ENCODE measurements around the gene ST6GALNAC4. TPM values are rescaled to one million over a fixed set of nuclear protein-coding genes. Genes with fewer than 3 reads are reported as not detected.

The ST6GALNAC4 gene
- total and polyA plus RNA-seq, 10 of the 15 experiments (the other 5 are each of a cell fraction or from before 2014, with no cell fraction given) = 4.2 to 63.2 (median 35.2) TPM

GRCh38 chr9:127913682-127914081, 3.2 kb downstream of the ST6GALNAC4 start:
- WGBS (ENCODE audit: insufficient coverage, insufficient replicate concordance, low lambda C conversion rate, missing lambda C conversion rate) = 100% methylated on average over 11 of the region's 11 CpGs
- Histone ChIP-seq H4K20me1 (ENCODE audit: control insufficient read depth, insufficient read depth) (no peaks in the 10 kb centered on the region), H3K4me2 (ENCODE audit: control insufficient read depth, insufficient read depth) (no peak overlapping the region), H3K27ac (ENCODE audit: control insufficient read depth, insufficient read depth) (no peak overlapping the region), H3K9ac (ENCODE audit: control insufficient read depth, insufficient read depth, low read length) (no peak overlapping the region), H3K79me2 (ENCODE audit: control insufficient read depth, insufficient read depth, low read length) (peaks cover 39% of the 10 kb centered on the region), H3K27me3 (replicated peaks in 1 of 2; ENCODE audit: control insufficient read depth in 2 of 2, insufficient read depth in 2 of 2, low read length in 1 of 2) (no peaks in the 10 kb centered on the region), H2AFZ (ENCODE audit: control insufficient read depth, low read depth, low read length) (no peak overlapping the region), H3K9me3 (replicated peaks; ENCODE audit: control insufficient read depth, insufficient read depth, low read length) (no peaks in the 10 kb centered on the region), H3K4me3 (no peak overlapping the region), H3K36me3 (ENCODE audit: control insufficient read depth in 2 of 2, insufficient read depth in 2 of 2, low read length in 1 of 2) (peaks cover 10 to 17% of the 10 kb centered on the region in 2 experiments; a peak in 2 of 4 replicates), H3K4me1 (ENCODE audit: control insufficient read depth, insufficient read depth, low read length) (peaks cover 51% of the 10 kb centered on the region)
- DNase-seq (ENCODE audit: low read depth, low spot score) (no peak), ATAC-seq (no peak), FAIRE-seq (no peak)
- POLR2A ChIA-PET = interaction anchor here (6.9 kb wide), 1 partner anchor 11 kb away, joined by 166 read pairs; the partner anchor contains the start of gene ST6GALNAC6
- intact Hi-C loops (cut with micrococcal nuclease; ENCODE audit: unreplicated experiment) = no loop called here
- TF ChIP-seq SKIL (IDR thresholded peaks at IDR 0.05; ENCODE audit: low read depth, poor library complexity, severe bottlenecking) (no peak), DPF2 (IDR thresholded peaks at IDR 0.05) (no peak), PRDM15 (CRISPR knock-in tag; IDR thresholded peaks at IDR 0.05) (no peak), YBX1 (IDR thresholded peaks at IDR 0.05) (no peak), SMAD5 (IDR thresholded peaks at IDR 0.05; ENCODE audit: low read depth) (no peak), MYC (IDR thresholded peaks at IDR 0.05; ENCODE audit: insufficient read depth, insufficient read length, insufficient replicate concordance, low read length, severe bottlenecking) (no peak), BMI1 (IDR thresholded peaks at IDR 0.05; ENCODE audit: borderline replicate concordance) (no peak), EP300 (IDR thresholded peaks at IDR 0.05; ENCODE audit: borderline replicate concordance in 1 of 2, control insufficient read depth in 1 of 2, low read depth in 2 of 2, low read length in 2 of 2) (no peak), ZNF622 (IDR thresholded peaks at IDR 0.05) (no peak), FOXM1 (IDR thresholded peaks at IDR 0.05; ENCODE audit: low read depth, low read length) (no peak), NRF1 (conservative IDR thresholded peaks at IDR 0.05; ENCODE audit: low read depth, low read length) (no peak)
- CTCF ChIA-PET = interaction anchor here (1.5 to 1.7 kb wide), 3 partner anchors 9 to 126 kb away, joined by 4 to 7 read pairs (median 5); no protein-coding TSS in a partner anchor
- RAD21 ChIA-PET (ENCODE audit: unreplicated experiment) = interaction anchor here (0.9 to 4.8 kb wide), 5 partner anchors 12 to 143 kb away, joined by 3 to 92 read pairs (median 3); partner anchors contain the start of genes SH2D3C and ST6GALNAC6
- no TSS peak for BruUV-seq (replicated peaks)
- in situ Hi-C loops (cut with MboI) = loop anchor here (5.0 kb wide), 1 partner anchor 176 kb away; the partner anchor contains the start of gene TOR2A
- SMC1A ChIA-PET (ENCODE audit: uncharacterized antibody, unreplicated experiment) = interaction anchor here (1.0 to 5.8 kb wide), 2 partner anchors 9 to 13 kb away, joined by 3 to 36 read pairs; partner anchors contain the start of gene ST6GALNAC6
